IPS DF 6.9 (cell line): Measurements from ENCODE around the gene APOBEC3G.

Experiments
- DNase-seq: peaks from one replicate; pipeline ENCODE4 v3.0.0-alpha.2; 2013; ENCODE audit warnings: low read depth, low spot score
- H3K27ac ChIP-seq: one replicate; pipeline ENCODE4 v1.5.1; 2013; ENCODE audit warnings: low read length, control low read depth
- H3K27me3 ChIP-seq: 2 replicates; pipeline ENCODE4 v1.6.1; 2013; ENCODE audit warnings: mild to moderate bottlenecking, low read length; ENCODE audit not compliant: control insufficient read depth, insufficient read depth
- H3K36me3 ChIP-seq: 2 replicates; pipeline ENCODE4 v1.6.1; 2013; ENCODE audit warnings: low read length; ENCODE audit not compliant: control insufficient read depth, insufficient read depth
- H3K4me1 ChIP-seq: 2 replicates; pipeline ENCODE4 v1.6.1; 2013; ENCODE audit warnings: low read length; ENCODE audit not compliant: control insufficient read depth, insufficient read depth
- H3K4me3 ChIP-seq: 2 replicates; pipeline ENCODE4 v1.5.1; 2013; ENCODE audit warnings: mild to moderate bottlenecking, low read length
- H3K9me3 ChIP-seq: 2 replicates; pipeline ENCODE4 v1.6.1; 2013; ENCODE audit warnings: low read length, inconsistent platforms; ENCODE audit not compliant: control insufficient read depth, insufficient read depth
- WGBS: extraction: QIAGEN DNeasy Blood & Tissue Kit; methylation state at CpG from one replicate; pipeline ENCODE4 v1.1.7; 2013; ENCODE audit warnings: mixed read lengths, missing lambda C conversion rate; ENCODE audit not compliant: insufficient read length, insufficient coverage; 5-methylcytosine and 5-hydroxymethylcytosine counted together

The APOBEC3G gene

DNA sequence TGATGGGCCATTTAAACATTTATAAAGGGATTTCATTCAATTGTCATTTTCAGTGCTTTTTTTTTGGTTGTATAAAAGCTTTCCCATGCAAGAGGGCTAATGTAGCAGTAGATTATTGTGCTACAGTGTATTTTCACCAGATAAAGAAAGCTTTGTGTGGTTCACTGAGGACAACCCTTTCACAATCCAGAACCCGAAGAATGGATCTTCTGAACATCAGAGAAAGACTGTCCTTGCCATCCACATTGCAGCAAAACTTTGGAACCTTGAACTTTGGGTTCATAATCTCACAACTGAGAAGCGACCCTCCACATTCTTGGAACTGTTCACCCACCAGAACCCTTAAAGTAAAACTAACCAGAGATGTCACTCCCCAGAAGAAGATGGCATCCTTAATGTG, 29.3 kb downstream of the APOBEC3G start:
- Histone ChIP-seq H3K27me3 (no peaks in the 10 kb centered on the region), H3K36me3 (no peaks in the 10 kb centered on the region), H3K4me3 (no peak overlapping the region), H3K9me3 (no peaks in the 10 kb centered on the region), H3K4me1 (peaks cover 2% of the 10 kb centered on the region; the same call in 1 of the 2 replicates), H3K27ac (no peak overlapping the region)
- DNase-seq, result no peak
- no CpG with 5 or more reads among the region's 2 CpGs for WGBS

DNA sequence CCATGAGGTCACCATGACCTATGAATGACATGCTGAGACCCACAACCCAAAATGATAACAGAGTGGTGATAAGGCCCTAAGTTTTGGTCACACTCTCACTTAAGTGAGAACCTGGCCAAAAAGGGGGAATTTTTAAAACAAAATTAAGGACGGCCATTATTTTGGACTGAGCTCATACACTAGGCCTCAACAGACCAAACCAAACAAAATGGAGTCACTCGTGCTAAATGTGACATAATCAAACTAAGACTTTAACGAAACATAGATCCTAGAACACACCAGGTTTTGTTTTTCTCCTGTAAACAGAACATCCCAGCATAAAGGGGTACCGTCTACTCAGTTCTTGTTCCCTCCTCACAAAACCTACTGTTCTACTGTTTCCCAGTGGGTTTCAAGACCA, 31.4 kb downstream of the APOBEC3G start:
- WGBS, result no CpG with 5 or more reads among the region's 4 CpGs
- no peak overlapping the region for H3K27ac ChIP-seq
- no peak overlapping the region for H3K4me3 ChIP-seq
- no peaks in the 10 kb centered on the region for H3K36me3 ChIP-seq
- no peaks in the 10 kb centered on the region for H3K4me1 ChIP-seq
- no peak for DNase-seq
- no peaks in the 10 kb centered on the region for H3K27me3 ChIP-seq
- no peaks in the 10 kb centered on the region for H3K9me3 ChIP-seq

DNA sequence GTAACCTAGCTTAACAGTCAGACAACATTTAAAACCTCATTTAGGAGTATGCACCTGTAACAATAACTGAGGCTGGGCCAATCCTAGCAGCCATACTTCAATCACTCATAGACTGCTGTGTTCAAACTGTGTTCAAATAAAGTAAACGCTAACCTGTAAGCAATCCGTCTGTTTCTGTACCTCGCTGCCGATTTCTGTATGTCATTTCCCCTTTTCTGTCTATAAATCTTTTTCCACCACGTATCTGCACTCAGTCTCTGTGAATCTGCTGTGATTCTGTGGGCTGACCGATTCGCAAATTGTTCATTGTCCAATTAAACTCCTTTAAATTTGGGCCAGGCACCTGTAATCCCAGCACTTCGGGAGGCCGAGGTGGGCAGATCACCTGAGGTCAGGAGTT, 32.3 kb downstream of the APOBEC3G start:
- no peaks in the 10 kb centered on the region for H3K27me3 ChIP-seq
- WGBS, result no CpG with 5 or more reads among the region's 9 CpGs
- DNase-seq, result no peak

DNA sequence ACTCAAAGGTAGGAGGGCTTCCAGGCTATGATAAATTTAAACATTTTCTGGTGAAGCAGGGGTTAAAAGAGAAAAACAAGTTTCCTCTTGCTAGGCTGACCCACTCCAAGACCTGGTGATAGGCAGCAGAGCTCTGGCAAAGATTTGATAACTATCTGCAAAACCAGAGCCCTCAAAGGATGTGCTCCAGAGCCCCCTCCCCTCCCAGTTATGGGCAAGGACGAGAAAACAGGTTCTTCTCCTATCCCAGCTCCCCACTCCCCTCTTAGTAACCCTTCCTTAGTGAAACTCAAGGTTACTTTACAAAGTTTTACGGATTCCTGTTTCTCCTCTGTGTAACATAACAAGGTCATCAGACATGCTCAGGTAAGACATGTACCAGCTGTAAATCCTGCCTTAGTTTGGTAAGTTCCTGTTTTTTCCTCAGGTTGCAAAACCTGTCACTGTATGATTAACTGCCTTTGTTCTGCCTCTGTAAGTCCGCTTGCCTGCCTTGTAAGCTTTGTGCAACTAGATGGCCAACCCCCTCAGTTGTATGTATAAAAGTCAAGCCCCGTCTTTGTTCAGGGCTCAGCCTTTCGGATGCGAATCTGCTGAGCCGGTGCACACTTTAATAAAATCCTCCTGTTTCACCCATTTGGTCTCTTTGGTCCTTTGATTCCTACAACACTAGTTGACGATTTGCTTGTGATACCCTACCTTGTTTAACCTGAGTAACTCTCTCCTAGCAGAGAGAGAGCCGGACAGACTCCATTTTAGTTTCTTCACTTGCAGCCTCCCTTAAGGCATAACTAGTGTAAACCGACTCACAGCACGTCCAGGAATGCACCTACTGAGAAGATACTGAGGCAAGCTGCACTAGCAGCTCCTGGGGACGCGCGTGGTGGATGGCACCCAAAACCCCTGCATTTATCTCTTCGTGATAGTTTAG, 33.8 kb downstream of the APOBEC3G start:
- no CpG with 5 or more reads among the region's 15 CpGs for WGBS
- H3K36me3 ChIP-seq, result no peaks in the 10 kb centered on the region
- peaks cover 3% of the 10 kb centered on the region; the same call in 1 of the 2 replicates for H3K4me1 ChIP-seq
- H3K9me3 ChIP-seq, result no peaks in the 10 kb centered on the region
- H3K4me3 ChIP-seq, result no peak overlapping the region
- no peak for DNase-seq
- no peaks in the 10 kb centered on the region for H3K27me3 ChIP-seq
- H3K27ac ChIP-seq, result no peak overlapping the region

More for the DNA sequence above, 32.3 kb downstream of the APOBEC3G start:
- Histone ChIP-seq H3K9me3 (no peaks in the 10 kb centered on the region), H3K4me1 (no peaks in the 10 kb centered on the region), H3K36me3 (no peaks in the 10 kb centered on the region), H3K27ac (no peak overlapping the region), H3K4me3 (no peak overlapping the region)

DNA sequence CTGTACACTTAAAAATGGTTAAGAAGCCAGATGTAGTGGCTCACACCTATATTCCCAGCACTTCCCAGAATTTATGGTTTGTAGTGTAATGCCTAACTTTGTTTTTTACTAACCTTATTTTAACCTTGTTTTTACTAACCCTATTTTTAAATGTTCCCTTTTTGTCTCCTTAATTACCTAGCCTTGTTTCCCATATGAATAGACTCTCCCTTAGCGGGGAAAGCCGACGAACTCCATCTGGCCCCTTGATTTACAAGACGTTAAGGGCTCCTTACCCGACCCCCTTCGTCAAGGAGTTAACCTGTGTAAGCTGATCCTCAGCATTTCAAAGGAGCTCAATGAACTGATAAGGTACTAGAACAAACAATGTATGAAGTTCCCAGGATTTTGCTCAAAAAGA, 37.0 kb downstream of the APOBEC3G start:
- H3K9me3 ChIP-seq, result no peaks in the 10 kb centered on the region
- no CpG with 5 or more reads among the region's 6 CpGs for WGBS
- DNase-seq, result no peak
- no peak overlapping the region for H3K27ac ChIP-seq
- no peaks in the 10 kb centered on the region for H3K36me3 ChIP-seq
- H3K4me3 ChIP-seq, result no peak overlapping the region
- H3K27me3 ChIP-seq, result no peaks in the 10 kb centered on the region
- peaks cover 3% of the 10 kb centered on the region; the same call in 1 of the 2 replicates for H3K4me1 ChIP-seq

DNA sequence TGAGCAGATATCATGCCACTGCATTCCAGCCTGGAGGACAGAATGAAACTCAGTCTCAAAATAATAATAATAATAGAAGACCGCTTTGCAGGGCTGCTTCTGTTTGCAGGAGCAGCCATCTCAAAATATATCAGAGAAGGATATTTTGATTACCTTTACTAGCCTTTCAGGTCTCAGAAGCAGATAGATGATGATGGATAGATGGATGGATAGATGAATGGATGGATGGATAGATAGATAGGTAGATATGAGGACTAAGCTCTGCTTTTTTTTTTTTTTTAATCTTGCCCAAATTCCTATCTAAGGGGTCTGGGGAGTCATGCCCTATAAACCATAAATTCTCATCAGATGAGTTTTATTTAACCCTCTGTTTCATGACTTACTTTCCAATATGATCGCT, 38.5 kb downstream of the APOBEC3G start:
- Histone ChIP-seq H3K9me3 (no peaks in the 10 kb centered on the region), H3K4me1 (peaks cover 3% of the 10 kb centered on the region; the same call in 1 of the 2 replicates), H3K27ac (no peak overlapping the region), H3K27me3 (no peaks in the 10 kb centered on the region), H3K4me3 (no peak overlapping the region), H3K36me3 (no peaks in the 10 kb centered on the region)
- no peak for DNase-seq
- WGBS, result no CpG with 5 or more reads among the region's 2 CpGs

DNA sequence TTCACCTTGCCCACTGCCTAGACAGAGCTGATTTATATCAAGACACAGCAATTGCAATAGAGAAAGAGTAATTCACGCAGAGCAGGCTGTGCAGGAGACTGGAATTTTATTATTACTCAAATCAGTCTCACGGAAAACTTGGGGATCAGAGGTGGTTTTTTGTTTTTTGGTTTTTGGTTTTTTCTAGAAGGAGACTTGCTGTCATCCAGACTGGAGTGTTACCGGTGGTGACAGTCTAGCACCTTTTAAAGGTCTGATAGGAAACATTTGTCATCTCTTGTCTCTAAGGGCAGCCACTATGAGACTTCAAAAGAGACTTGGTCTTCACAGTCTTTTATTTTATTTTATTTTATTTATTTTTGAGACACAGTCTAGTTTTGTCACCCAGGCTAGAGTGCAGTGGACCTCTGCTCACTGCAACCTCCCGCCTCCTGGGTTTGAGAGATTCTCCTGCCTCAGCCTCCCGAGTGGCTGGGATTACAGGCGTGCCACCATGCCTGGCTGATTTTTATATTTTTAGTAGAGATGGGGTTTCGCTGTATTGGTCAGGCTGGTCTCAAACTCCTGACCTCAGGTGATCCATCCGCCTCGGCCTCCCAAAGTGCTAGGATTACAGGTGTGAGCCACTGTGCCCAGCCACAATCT, 39.0 kb downstream of the APOBEC3G start:
- no peak overlapping the region for H3K27ac ChIP-seq
- H3K9me3 ChIP-seq, result no peaks in the 10 kb centered on the region
- no peak for DNase-seq
- H3K4me1 ChIP-seq, result peaks cover 3% of the 10 kb centered on the region; the same call in 1 of the 2 replicates
- H3K27me3 ChIP-seq, result no peaks in the 10 kb centered on the region
- H3K36me3 ChIP-seq, result no peaks in the 10 kb centered on the region
- H3K4me3 ChIP-seq, result no peak overlapping the region
- no CpG with 5 or more reads among the region's 9 CpGs for WGBS

DNA sequence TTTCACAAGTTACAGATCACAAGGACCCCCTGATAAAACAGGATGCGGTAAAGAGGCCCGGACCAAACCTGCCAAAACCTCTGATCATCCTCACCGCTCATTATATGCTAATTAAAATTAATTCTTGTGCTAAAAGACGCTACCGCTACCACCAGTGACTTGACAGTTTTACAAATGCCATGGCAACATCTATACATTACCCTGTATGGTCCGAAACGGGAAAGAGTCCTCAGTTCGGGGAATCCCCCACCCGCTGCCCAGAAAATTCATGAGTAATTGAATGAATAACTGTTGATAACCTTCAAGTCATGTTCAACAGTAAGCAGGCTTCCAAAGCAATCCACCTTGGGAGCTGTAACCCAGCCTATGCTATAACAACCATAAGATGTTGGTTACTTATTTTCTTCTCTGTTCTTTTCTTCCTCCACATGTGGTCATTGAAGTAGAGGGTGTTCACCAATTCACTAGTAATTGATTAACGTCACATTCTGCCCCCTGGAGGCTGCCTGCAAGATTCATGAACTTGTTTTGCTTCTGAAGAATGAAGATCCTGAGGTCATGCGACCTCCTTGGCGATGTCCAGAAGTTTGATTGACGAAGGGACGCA, 40.6 kb downstream of the APOBEC3G start:
- no peaks in the 10 kb centered on the region for H3K36me3 ChIP-seq
- no peak overlapping the region for H3K4me3 ChIP-seq
- no peak for DNase-seq

DNA sequence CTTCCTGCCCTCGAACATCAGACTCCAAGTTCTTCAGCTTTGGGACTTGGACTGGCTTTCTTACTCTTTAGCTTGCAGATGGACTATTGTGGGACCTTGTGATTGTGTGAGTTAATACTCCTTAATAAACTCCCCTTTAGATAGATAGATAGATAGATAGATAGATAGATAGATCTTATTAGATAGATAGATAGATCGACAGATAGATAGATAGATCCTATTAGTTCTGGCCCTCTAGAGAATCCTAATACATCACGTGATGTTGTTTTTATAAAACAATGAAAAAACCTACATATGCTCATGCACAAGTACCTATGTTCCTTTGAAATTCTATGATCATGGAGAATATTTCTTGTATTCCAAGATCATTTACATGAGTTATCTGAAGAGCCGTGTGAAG, 43.9 kb downstream of the APOBEC3G start:
- Histone ChIP-seq H3K27me3 (no peaks in the 10 kb centered on the region), H3K4me1 (peaks cover 1% of the 10 kb centered on the region; the same call in 1 of the 2 replicates), H3K36me3 (no peaks in the 10 kb centered on the region), H3K4me3 (no peak overlapping the region), H3K9me3 (no peaks in the 10 kb centered on the region), H3K27ac (no peak overlapping the region)
- DNase-seq, result no peak
- no CpG with 5 or more reads among the region's 4 CpGs for WGBS

More for the DNA sequence above, 40.6 kb downstream of the APOBEC3G start:
- Histone ChIP-seq H3K27ac (no peak overlapping the region), H3K9me3 (no peaks in the 10 kb centered on the region), H3K4me1 (peaks cover 3% of the 10 kb centered on the region; the same call in 1 of the 2 replicates), H3K27me3 (no peaks in the 10 kb centered on the region)
- no CpG with 5 or more reads among the region's 14 CpGs for WGBS

DNA sequence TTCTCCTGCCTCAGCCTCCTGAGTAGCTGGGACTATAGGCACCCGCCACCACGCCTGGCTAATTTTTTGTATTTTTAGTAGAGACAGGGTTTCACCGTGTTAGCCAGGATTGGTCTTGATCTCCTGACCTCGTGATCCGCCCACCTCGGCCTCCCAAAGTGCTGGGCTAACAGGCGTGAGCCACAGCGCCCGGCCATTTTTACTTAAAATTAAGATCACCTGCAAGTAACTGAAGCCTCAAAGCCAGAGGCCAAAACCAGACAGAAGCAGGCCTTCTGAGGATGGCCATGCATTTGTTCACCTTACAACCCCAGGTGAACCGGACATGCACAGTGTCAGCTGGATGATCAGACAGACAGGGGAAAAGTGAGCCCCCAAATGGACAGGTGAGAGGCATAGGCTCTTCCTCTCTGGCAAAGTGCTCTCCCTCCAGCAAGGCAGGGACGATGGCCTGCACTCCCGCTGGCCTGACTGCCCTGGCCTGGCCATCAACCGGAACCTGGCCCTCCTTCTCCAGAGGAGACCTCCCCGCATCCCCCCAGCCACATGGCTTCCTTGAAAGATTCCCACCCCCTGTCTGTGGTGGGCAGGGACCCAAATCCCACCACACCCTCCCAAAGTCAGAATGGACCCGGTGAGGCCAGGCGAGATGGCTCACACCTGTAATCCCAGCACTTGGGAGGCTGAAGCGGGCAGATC, 45.8 kb downstream of the APOBEC3G start:
- WGBS, result no CpG with 5 or more reads among the region's 17 CpGs
- no peak for DNase-seq
- Histone ChIP-seq H3K9me3 (no peaks in the 10 kb centered on the region), H3K27ac (no peak overlapping the region), H3K4me1 (peaks cover 1% of the 10 kb centered on the region; the same call in 1 of the 2 replicates), H3K27me3 (no peaks in the 10 kb centered on the region), H3K36me3 (no peaks in the 10 kb centered on the region), H3K4me3 (no peak overlapping the region)
